ENCODE measurements around the gene CARD19. TPM values are rescaled to one million over a fixed set of nuclear protein-coding genes. Genes with fewer than 3 reads are reported as not detected.

CARD19 gene
- total and polyA plus RNA-seq, 4 experiments from 2014 or later, result 57.8 to 88.7 (median 64.9) TPM

DNA sequence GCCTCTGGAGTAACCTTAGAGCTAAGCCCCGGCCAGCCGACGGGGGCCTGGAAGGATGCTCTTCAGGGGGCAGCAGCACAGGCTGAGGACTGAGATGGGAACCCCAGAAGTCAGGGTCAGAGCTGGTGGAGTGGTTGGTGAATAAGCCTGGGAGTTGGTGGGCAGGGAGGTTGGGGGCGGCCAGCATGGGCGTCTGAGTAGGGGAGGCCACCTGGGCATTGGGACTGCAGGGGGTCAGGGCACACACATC is 23.6 kb downstream of the CARD19 start:
- H3K4me3 ChIP-seq (ENCODE audit: low read length in 2 of 2), result no peak overlapping the region
- Mint-ChIP-seq H3K27me3 (no peaks in the 10 kb centered on the region), H3K36me3 (peaks cover 0 to 24% of the 10 kb centered on the region in 2 donors), H3K9me3 (no peaks in the 10 kb centered on the region), H3K4me1 (peaks cover 12 to 37% (median 21%) of the 10 kb centered on the region in 4 donors), H3K27ac (peak overlapping the region in 6 of 7 donors; percentile 37 to 90 (median 82)), H3K4me3 (peak overlapping the region in 4 of 8 donors; percentile 18 to 42 (median 31))
- DNase-seq, result no peak
- H3K36me3 ChIP-seq (ENCODE audit: insufficient read depth, low read length), result peaks cover 2% of the 10 kb centered on the region
- no peaks in the 10 kb centered on the region for H3K27me3 ChIP-seq (ENCODE audit: insufficient read depth, low read length)
- CTCF ChIA-PET (ENCODE audit: partially characterized antibody), result interaction anchor here (0.6 to 2.7 kb wide), 7 partner anchors 9 to 183 kb away, joined by 3 to 9 read pairs (median 4); no protein-coding TSS in a partner anchor
- no peak overlapping the region for H3K27ac ChIP-seq (ENCODE audit: low read depth, low read length)
- POLR2A ChIA-PET (ENCODE audit: partially characterized antibody), result interaction anchor here (0.8 to 2.7 kb wide), 8 partner anchors 12 to 91 kb away, joined by 3 to 11 read pairs (median 4); partner anchors contain the start of gene NINJ1
- intact Hi-C loops (cut with micrococcal nuclease), result no loop called here
- no peaks in the 10 kb centered on the region for H3K9me3 ChIP-seq (ENCODE audit: control insufficient read depth in 1 of 2, low read length in 2 of 2)
- peaks cover 20% of the 10 kb centered on the region for H3K4me1 ChIP-seq (ENCODE audit: insufficient read depth, low read length)

DNA sequence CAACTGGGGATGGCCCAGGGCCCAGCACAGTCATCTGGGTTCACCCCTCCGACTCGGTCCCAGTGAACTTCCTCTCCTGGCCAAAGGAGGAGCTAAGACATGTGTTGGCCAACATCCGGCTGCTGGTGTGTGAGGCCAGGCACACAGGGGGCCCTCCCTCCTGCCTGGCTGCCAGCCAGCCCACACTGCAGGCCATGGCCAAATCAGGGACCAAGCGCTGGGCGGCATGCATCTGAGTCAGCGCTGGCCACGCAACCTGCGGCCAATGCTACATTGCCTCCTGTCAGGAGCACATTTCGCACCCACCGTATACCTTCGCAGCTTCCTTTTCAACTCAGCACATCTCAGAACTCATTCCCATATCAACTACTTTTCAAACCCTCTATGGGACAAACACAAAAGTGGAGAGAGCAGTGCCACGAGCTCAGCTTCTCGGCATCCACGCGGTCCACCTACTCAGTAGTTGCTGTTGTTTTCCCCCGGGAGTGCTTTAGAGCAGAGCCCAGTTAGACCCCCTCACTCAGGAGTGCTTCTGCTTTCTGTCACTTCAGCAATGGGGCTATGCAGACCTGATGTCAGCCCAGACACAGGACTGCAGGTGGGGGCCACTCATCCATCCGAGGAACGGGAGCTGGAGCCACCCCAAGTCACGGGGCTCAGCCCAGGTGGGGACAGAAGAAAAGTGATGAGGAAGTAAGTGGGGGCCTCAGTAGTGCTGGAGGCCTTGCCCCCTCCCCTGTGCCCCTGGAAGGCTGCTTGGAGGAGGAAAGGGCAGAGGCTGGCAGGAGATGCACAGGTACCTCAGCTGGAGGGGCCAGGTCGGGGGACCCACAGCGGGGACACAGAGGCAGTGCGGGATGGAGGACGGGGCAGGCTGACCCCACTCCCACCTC is 24.2 kb downstream of the CARD19 start:
- ChIA-PET CTCF (ENCODE audit: partially characterized antibody) (interaction anchor here (0.6 to 2.7 kb wide), 10 partner anchors 9 to 183 kb away, joined by 3 to 9 read pairs (median 4); no protein-coding TSS in a partner anchor), POLR2A (ENCODE audit: partially characterized antibody) (interaction anchor here (0.8 to 2.7 kb wide), 6 partner anchors 11 to 92 kb away, joined by 3 to 11 read pairs (median 6); partner anchors contain the start of gene NINJ1)
- H3K36me3 ChIP-seq (ENCODE audit: insufficient read depth, low read length), result peaks cover 7% of the 10 kb centered on the region
- Mint-ChIP-seq H3K27me3 (no peaks in the 10 kb centered on the region), H3K4me1 (peaks cover 12 to 37% (median 18%) of the 10 kb centered on the region in 4 donors), H3K27ac (peak overlapping the region; percentile 37 to 90 (median 81)), H3K4me3 (peak overlapping the region in 5 of 8 donors; percentile 18 to 42 (median 26)), H3K9me3 (no peaks in the 10 kb centered on the region), H3K36me3 (peaks cover 0 to 27% of the 10 kb centered on the region in 2 donors)
- no peaks in the 10 kb centered on the region for H3K27me3 ChIP-seq (ENCODE audit: insufficient read depth, low read length)
- peak in 2 of 5 donors; percentile 21 to 52 for DNase-seq
- intact Hi-C loops (cut with micrococcal nuclease), result no loop called here
- peaks cover 15% of the 10 kb centered on the region for H3K4me1 ChIP-seq (ENCODE audit: insufficient read depth, low read length)
- H3K27ac ChIP-seq (ENCODE audit: low read depth, low read length), result no peak overlapping the region
- H3K4me3 ChIP-seq (ENCODE audit: low read length in 2 of 2), result no peak overlapping the region
- no peaks in the 10 kb centered on the region for H3K9me3 ChIP-seq (ENCODE audit: control insufficient read depth in 1 of 2, low read length in 2 of 2)

DNA sequence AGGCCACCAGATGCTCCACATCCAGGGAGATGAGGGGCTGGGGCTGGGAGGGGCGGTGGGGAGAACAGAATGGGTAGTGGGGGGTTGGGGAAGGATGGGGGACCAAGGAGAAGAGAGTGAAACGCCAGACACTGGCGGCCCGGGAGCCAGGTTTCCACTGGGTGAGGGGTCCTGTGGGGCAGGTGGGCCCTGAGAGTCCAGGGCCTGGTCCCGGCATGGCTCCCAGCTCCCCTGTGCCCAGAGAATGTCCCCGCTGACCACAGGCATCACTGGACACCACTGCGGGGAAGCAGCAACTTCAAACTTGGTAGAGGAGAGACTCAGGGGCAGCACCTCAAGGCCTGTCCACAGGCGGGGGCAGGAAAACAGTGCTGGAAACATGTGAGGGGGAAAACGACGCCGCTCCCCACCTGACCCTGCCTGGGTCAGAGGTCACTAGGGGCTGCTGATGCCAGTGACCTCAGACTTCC is 24.9 kb downstream of the CARD19 start:
- H3K27ac ChIP-seq (ENCODE audit: low read depth, low read length), result no peak overlapping the region

DNA sequence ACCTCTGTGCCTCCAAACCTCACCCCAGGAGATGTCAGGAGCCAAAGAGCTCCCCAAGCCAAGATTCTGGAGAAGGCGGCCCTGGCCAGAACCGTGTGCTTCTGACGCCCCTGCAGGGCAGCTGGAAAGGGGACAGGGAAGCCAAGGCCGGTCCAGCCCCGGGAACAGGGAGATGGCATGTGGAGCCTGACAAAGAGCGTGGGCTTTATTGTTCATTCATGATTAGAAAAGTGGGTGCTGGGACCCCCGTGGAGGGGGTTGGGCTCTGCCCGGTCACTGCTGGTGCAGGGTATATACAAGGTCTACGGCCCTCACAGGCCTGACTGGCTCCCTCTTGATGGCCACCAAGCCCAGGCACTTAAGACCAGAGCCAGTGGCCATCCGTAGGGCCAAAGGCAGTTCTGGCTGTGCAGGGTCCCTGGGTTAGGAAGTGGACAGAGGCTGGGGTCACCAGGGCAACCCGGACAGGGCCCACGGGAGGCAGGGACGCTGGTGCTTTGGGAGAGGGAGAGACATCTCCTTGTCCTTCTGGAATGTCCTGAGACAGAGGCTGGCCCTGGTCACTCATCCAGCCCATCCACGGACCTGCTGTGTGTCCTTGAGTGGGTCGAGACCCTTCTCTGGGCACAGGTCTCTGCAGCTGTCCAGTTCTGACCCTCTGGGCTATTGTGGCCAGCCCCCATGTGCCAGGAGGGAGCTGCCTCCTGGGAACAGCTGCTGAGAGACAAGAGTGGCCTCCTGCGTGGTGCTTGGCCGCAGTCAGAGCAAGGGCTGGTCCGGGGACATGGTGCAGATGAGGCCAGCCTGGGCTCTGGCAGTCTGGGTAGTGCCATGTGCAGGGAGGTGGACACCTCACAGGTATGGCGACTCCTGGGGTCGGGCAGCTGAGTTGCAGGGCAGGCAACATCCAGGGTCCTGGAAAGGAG is 25.6 kb downstream of the CARD19 start:
- H3K4me3 Mint-ChIP-seq, result no peak overlapping the region
- no peaks in the 10 kb centered on the region for H3K9me3 Mint-ChIP-seq
- peaks cover 28% of the 10 kb centered on the region for H3K4me1 ChIP-seq (ENCODE audit: insufficient read depth, low read length)
- H3K4me1 Mint-ChIP-seq, result peaks cover 22 to 51% (median 29%) of the 10 kb centered on the region in 4 donors
- peaks cover 7% of the 10 kb centered on the region for H3K36me3 ChIP-seq (ENCODE audit: insufficient read depth, low read length)
- peak overlapping the region in 3 of 7 donors; percentile 57 to 81 (median 80) for H3K27ac Mint-ChIP-seq
- ChIA-PET POLR2A (ENCODE audit: partially characterized antibody) (no interaction called here), CTCF (ENCODE audit: partially characterized antibody) (interaction anchor here (2.7 kb wide), 1 partner anchor 12 kb away, joined by 9 read pairs; no protein-coding TSS in a partner anchor)
- intact Hi-C loops (cut with micrococcal nuclease), result no loop called here
- no peaks in the 10 kb centered on the region for H3K9me3 ChIP-seq (ENCODE audit: control insufficient read depth in 1 of 2, low read length in 2 of 2)
- peaks cover 0 to 36% of the 10 kb centered on the region in 2 donors for H3K36me3 Mint-ChIP-seq
- no peak overlapping the region for H3K27ac ChIP-seq (ENCODE audit: low read depth, low read length)
- H3K27me3 ChIP-seq (ENCODE audit: insufficient read depth, low read length), result no peaks in the 10 kb centered on the region
- no peaks in the 10 kb centered on the region for H3K27me3 Mint-ChIP-seq
- H3K4me3 ChIP-seq (ENCODE audit: low read length in 2 of 2), result no peak overlapping the region
- DNase-seq, result peak in 1 of 5 donors; percentile 36

More for the DNA sequence above, 24.9 kb downstream of the CARD19 start:
- Mint-ChIP-seq H3K27ac (peak overlapping the region in 3 of 7 donors; percentile 57 to 81 (median 77)), H3K9me3 (no peaks in the 10 kb centered on the region), H3K36me3 (peaks cover 0 to 31% of the 10 kb centered on the region in 2 donors), H3K27me3 (no peaks in the 10 kb centered on the region), H3K4me3 (no peak overlapping the region), H3K4me1 (peaks cover 15 to 44% (median 22%) of the 10 kb centered on the region in 4 donors)
- Histone ChIP-seq H3K4me3 (ENCODE audit: low read length in 2 of 2) (no peak overlapping the region), H3K4me1 (ENCODE audit: insufficient read depth, low read length) (peaks cover 21% of the 10 kb centered on the region), H3K36me3 (ENCODE audit: insufficient read depth, low read length) (peaks cover 7% of the 10 kb centered on the region), H3K9me3 (ENCODE audit: control insufficient read depth in 1 of 2, low read length in 2 of 2) (no peaks in the 10 kb centered on the region), H3K27me3 (ENCODE audit: insufficient read depth, low read length) (no peaks in the 10 kb centered on the region)
- no peak for DNase-seq
- ChIA-PET CTCF (ENCODE audit: partially characterized antibody) (interaction anchor here (0.9 to 2.7 kb wide), 2 partner anchors 12 to 16 kb away, joined by 3 to 9 read pairs; no protein-coding TSS in a partner anchor), POLR2A (ENCODE audit: partially characterized antibody) (interaction anchor here (1.2 kb wide), 1 partner anchor 13 kb away, joined by 7 read pairs; the partner anchor contains the start of gene NINJ1)
- intact Hi-C loops (cut with micrococcal nuclease), result no loop called here

DNA sequence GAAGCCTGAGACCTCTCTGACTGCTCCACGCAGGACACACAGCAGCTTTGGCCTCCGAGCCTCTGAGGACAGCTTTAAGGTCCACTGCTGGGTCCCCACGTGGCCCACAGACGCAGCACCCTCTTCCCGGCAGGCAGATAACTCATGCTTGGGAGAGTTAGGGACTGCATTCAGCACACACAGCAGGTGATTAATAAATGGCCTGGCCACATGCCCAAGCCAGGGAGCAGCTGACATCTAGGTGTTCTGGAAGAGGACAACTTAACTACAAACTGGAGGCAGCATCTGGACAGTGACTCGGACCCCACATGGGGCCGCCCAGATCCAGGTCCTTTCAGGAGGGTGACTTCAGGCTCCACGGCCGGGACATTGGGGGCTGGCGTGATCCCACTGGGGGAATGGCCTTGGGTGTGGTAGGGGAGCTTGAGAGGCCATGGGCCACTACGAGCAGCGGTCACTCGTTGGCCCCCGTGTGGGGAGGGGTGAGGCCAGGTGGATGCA is 26.8 kb downstream of the CARD19 start:
- H3K27me3 Mint-ChIP-seq, result no peaks in the 10 kb centered on the region
- peak overlapping the region in 3 of 7 donors; percentile 63 to 81 (median 64) for H3K27ac Mint-ChIP-seq
- no peak overlapping the region for H3K27ac ChIP-seq (ENCODE audit: low read depth, low read length)
- no peak overlapping the region for H3K4me3 ChIP-seq (ENCODE audit: low read length in 2 of 2)
- H3K4me1 Mint-ChIP-seq, result peaks cover 28 to 63% (median 39%) of the 10 kb centered on the region in 4 donors
- H3K27me3 ChIP-seq (ENCODE audit: insufficient read depth, low read length), result no peaks in the 10 kb centered on the region
- peak in 1 of 5 donors; percentile 37 for DNase-seq
- peaks cover 0 to 36% of the 10 kb centered on the region in 2 donors for H3K36me3 Mint-ChIP-seq
- peaks cover 7% of the 10 kb centered on the region for H3K36me3 ChIP-seq (ENCODE audit: insufficient read depth, low read length)
- H3K9me3 ChIP-seq (ENCODE audit: control insufficient read depth in 1 of 2, low read length in 2 of 2), result no peaks in the 10 kb centered on the region
- POLR2A ChIA-PET (ENCODE audit: partially characterized antibody), result no interaction called here
- intact Hi-C loops (cut with micrococcal nuclease), result no loop called here
- H3K4me1 ChIP-seq (ENCODE audit: insufficient read depth, low read length), result peaks cover 40% of the 10 kb centered on the region
- H3K9me3 Mint-ChIP-seq, result no peaks in the 10 kb centered on the region
- H3K4me3 Mint-ChIP-seq, result no peak overlapping the region
- CTCF ChIA-PET (ENCODE audit: partially characterized antibody), result interaction anchor here (0.7 kb wide), 1 partner anchor 14 kb away, joined by 3 read pairs; no protein-coding TSS in a partner anchor

- POLR2A ChIA-PET (ENCODE audit: partially characterized antibody), result interaction anchor here (1.2 kb wide), 1 partner anchor 10 kb away, joined by 5 read pairs; the partner anchor contains the start of gene NINJ1
- H3K4me1 Mint-ChIP-seq, result peaks cover 29 to 68% (median 41%) of the 10 kb centered on the region in 4 donors
- H3K4me3 ChIP-seq (ENCODE audit: low read length in 2 of 2), result no peak overlapping the region
- peaks cover 7% of the 10 kb centered on the region for H3K36me3 ChIP-seq (ENCODE audit: insufficient read depth, low read length)
- no peak overlapping the region for H3K27ac ChIP-seq (ENCODE audit: low read depth, low read length)
- no peaks in the 10 kb centered on the region for H3K27me3 ChIP-seq (ENCODE audit: insufficient read depth, low read length)
- H3K36me3 Mint-ChIP-seq, result peaks cover 0 to 40% of the 10 kb centered on the region in 2 donors
- H3K27ac Mint-ChIP-seq, result peak overlapping the region in 6 of 7 donors; percentile 4 to 81 (median 62)
- CTCF ChIA-PET (ENCODE audit: partially characterized antibody), result interaction anchor here (2.3 kb wide), 1 partner anchor 15 kb away, joined by 20 read pairs; no protein-coding TSS in a partner anchor
- intact Hi-C loops (cut with micrococcal nuclease), result no loop called here
- no peaks in the 10 kb centered on the region for H3K9me3 Mint-ChIP-seq
- peak in 1 of 5 donors; percentile 39 for DNase-seq
- H3K4me3 Mint-ChIP-seq, result peak overlapping the region in 1 of 8 donors; percentile 20
- no peaks in the 10 kb centered on the region for H3K27me3 Mint-ChIP-seq
- peaks cover 49% of the 10 kb centered on the region for H3K4me1 ChIP-seq (ENCODE audit: insufficient read depth, low read length)
- H3K9me3 ChIP-seq (ENCODE audit: control insufficient read depth in 1 of 2, low read length in 2 of 2), result no peaks in the 10 kb centered on the region
Observed at GRCh38 chr9:93123561-93124283, 27.7 kb downstream of the CARD19 start.
